Right lobe of liver (tissue), 4 donors: Measurements from ENCODE around the gene SPAAR.

Experiments
- CTCF ChIP-seq, 4 donors: fragments of 200-600 bp in 3 of 4; fragments of 450-650 bp in 1 of 4; IDR thresholded peaks; one replicate each; pipeline versions ENCODE4 v1.5.1 to v1.8.0; 2016 to 2022; ENCODE audit warnings: antibody characterized with exemption in 4 of 4, mild to moderate bottlenecking in 2 of 4
- POLR2A ChIP-seq: fragments of 450-650 bp; IDR thresholded peaks from one replicate; pipeline ENCODE4 v1.6.1; 2017; ENCODE audit warnings: antibody characterized with exemption, mild to moderate bottlenecking
- donor health status: DM: no; HTN: no; CAD: no.
- donor health status: DM: no; HTN: no; CAD: no.
- donor health status: DM: no; HTN: yes; CAD: no.

GRCh38 chr9:35937227-35937626 is 27.9 kb downstream of the SPAAR start:
- TF ChIP-seq CTCF (IDR thresholded peaks at IDR 0.05) (no peak), POLR2A (no peak)
